Kidney epithelial cell (primary cell): ENCODE measurements around the gene LETMD1. TPM values are rescaled to one million over a fixed set of nuclear protein-coding genes. Genes with fewer than 3 reads are reported as not detected.

Experiments used
- DNase-seq: peaks from one replicate; pipeline ENCODE4 v3.0.0-alpha.2; 2010; ENCODE audit warnings: low read depth
- H3K27me3 ChIP-seq: 2 replicates; pipeline ENCODE4 v1.6.0; 2011; ENCODE audit warnings: low read length; ENCODE audit not compliant: control insufficient read depth, insufficient read depth
- H3K36me3 ChIP-seq: 2 replicates; pipeline ENCODE4 v1.5.1; 2011; ENCODE audit warnings: low read length; ENCODE audit not compliant: control insufficient read depth, insufficient read depth
- H3K4me3 ChIP-seq: 2 replicates; pipeline ENCODE4 v1.5.1; 2011; ENCODE audit warnings: low read depth, mild to moderate bottlenecking, control low read depth, low read length
- total RNA-seq: library from RNA; depleted of rRNA; stranded (reverse); fragments of >200 nt; gene quantifications from 2 replicates; pipeline ENCODE4 v1.2.3, GENCODE V29; 2015
- TF ChIP-seq, protein P1 (sequence below): IDR thresholded peaks from 2 replicates; pipeline ENCODE4 v1.5.1; 2011; ENCODE audit warnings: mild to moderate bottlenecking, moderate library complexity, low read length, control low read depth, inconsistent platforms; ENCODE audit not compliant: insufficient read depth, poor library complexity, severe bottlenecking

Gene LETMD1
- total RNA-seq, 1 donor from 2014 or later: 37.9 TPM

DNA sequence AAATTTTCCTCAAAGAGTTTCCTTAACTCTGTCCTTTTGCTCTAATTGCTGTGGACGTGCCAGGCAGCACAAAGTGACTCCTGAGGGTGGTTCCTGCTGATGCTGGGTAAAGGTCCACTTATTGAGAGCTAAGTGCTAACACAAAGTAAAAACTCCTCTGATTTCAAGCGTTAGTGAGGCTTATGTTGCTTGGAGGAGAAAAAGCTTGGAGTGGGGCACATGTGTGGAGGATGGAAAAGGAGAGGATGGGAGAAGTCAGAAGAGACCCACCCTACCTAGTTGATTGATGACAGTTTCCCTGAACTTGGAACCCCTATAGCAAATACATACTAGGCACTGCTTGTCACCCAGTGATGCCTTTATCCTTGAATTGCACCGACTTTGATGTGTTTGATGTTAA is 11.8 kb upstream of the LETMD1 start:
- no peak overlapping the region for H3K4me3 ChIP-seq
- DNase-seq: no peak
- TF ChIP-seq, protein P1, sequence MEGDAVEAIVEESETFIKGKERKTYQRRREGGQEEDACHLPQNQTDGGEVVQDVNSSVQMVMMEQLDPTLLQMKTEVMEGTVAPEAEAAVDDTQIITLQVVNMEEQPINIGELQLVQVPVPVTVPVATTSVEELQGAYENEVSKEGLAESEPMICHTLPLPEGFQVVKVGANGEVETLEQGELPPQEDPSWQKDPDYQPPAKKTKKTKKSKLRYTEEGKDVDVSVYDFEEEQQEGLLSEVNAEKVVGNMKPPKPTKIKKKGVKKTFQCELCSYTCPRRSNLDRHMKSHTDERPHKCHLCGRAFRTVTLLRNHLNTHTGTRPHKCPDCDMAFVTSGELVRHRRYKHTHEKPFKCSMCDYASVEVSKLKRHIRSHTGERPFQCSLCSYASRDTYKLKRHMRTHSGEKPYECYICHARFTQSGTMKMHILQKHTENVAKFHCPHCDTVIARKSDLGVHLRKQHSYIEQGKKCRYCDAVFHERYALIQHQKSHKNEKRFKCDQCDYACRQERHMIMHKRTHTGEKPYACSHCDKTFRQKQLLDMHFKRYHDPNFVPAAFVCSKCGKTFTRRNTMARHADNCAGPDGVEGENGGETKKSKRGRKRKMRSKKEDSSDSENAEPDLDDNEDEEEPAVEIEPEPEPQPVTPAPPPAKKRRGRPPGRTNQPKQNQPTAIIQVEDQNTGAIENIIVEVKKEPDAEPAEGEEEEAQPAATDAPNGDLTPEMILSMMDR: no peak

DNA sequence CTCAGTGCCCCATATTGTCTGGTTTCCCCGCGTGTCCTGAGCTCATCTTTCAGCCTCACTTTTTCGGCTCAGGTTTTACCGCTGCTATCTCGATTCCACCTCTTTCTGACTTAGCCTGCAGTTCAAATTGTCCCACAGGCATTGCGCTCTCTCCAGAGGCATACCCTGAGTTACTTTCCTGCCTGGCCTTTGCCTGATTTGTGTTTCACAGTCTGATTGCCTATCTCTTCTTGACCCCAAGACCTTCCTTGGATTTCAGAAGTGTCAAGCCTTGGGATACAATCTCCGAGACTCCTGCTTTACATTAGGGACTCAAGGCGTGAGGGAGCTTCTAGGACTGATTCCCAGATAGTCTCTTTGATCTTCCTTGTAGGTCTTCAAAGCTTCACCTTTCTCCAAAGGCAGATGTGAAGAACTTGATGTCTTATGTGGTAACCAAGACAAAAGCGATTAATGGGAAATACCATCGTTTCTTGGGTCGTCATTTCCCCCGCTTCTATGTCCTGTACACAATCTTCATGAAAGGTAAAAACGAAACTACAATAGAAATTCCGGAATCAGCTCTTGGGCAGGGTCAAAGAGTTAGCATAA is 629 bp downstream of the LETMD1 start:
- TF ChIP-seq, protein P1: no peak
- Histone ChIP-seq H3K4me3 (peak overlapping the region; percentile 64), H3K36me3 (peaks cover 2% of the 10 kb centered on the region), H3K27me3 (no peaks in the 10 kb centered on the region)
- no peak for DNase-seq

More for the DNA sequence above, 11.8 kb upstream of the LETMD1 start:
- Histone ChIP-seq H3K36me3 (no peaks in the 10 kb centered on the region), H3K27me3 (no peaks in the 10 kb centered on the region)

DNA sequence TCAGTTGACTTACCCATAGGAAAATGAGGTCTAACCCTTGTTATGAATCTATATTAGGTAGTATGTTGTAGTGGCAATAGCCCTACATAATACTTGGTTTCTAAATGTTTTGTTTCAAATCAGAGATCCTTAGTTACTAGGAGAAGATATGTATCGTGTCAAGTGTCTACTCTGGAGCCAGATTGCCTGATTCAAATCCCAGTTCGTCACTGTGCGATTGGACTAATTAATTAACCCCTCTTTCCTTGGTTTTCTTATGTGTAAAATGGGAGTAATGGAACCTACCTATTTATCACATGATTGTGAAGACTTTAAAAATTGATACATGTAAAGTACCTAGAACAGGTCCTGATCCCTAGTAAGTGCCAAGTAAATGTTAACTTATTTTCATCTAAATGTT is 1.4 kb downstream of the LETMD1 start:
- no peaks in the 10 kb centered on the region for H3K27me3 ChIP-seq
- no peak overlapping the region for H3K4me3 ChIP-seq
- DNase-seq: no peak
- TF ChIP-seq, protein P1: no peak
- H3K36me3 ChIP-seq: peaks cover 2% of the 10 kb centered on the region

DNA sequence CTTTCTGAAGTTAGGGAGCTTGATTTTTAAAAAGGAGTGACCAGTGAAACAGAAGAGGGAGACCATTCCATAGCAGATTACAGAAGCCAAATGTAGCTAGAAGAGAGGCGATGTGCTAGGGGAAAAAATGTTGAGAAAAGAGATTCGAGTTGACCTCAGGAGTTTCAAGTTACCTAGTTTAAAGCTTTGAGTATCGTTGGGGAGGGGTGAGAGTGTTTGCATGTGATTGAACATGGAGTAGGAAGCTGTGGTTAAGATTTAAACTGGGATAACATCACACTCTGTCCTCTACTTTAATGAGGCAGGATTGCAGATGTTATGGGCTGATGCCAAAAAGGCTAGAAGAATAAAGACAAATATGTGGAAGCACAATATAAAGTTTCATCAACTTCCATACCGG is 3.7 kb downstream of the LETMD1 start:
- Histone ChIP-seq H3K36me3 (peaks cover 3% of the 10 kb centered on the region), H3K27me3 (no peaks in the 10 kb centered on the region), H3K4me3 (no peak overlapping the region)
- DNase-seq: no peak
- TF ChIP-seq, protein P1: no peak

DNA sequence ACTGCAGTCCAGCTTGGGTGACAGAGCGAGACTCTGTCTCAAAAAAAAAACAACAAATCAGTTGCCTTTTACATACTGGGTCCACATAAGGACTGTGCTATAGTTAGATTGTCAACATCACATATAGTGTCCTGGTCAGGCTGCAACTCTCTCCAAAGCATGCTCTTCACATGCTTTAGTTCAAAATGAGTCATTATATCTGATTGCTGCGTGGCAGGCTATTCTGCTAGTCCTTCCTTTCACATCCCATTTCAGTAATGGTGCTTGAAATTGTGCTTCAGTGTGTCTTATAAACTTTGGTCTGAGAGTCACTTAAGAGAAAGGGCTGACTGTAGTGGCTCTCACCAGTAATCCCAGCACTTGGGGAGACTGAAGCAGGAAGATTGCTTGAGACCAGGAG is 6.9 kb downstream of the LETMD1 start:
- Histone ChIP-seq H3K36me3 (peaks cover 4% of the 10 kb centered on the region), H3K27me3 (no peaks in the 10 kb centered on the region), H3K4me3 (no peak overlapping the region)
- no peak for DNase-seq
- TF ChIP-seq, protein P1: no peak

DNA sequence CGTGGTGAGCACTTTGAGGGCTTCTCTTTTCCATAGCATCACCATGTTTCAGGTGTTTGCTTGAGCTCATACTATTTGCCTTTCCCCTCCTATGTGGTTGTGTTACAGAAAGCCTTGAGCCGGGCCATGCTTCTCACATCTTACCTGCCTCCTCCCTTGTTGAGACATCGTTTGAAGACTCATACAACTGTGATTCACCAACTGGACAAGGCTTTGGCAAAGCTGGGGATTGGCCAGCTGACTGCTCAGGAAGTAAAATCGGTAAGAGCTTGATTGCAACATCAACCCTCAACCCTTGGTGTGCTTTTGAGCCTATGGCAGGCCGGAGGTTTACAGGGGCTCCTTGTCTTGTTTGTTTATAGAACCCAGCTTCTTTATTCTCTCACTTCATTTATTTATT is 8.1 kb downstream of the LETMD1 start:
- Histone ChIP-seq H3K36me3 (peaks cover 4% of the 10 kb centered on the region), H3K27me3 (no peaks in the 10 kb centered on the region), H3K4me3 (no peak overlapping the region)
- TF ChIP-seq, protein P1: no peak
- DNase-seq: no peak
